GM23338 (cell line): ENCODE measurements around the gene ANKHD1. TPM values are rescaled to one million over a fixed set of nuclear protein-coding genes. Genes with fewer than 3 reads are reported as not detected.

Experiments
- ATAC-seq: fragments of 200-7000 bp; cut with Tn5 transposase; 3 replicates; pipeline ENCODE4 v1.9.1; 2020
- DNase-seq: peaks from one replicate; pipeline ENCODE4 v3.0.0-alpha.2; 2015; ENCODE audit warnings: low spot score
- H2AFZ ChIP-seq: fragments of 200-600 bp; sonication (generic); 2 replicates; pipeline ENCODE4 v1.8.0; 2016; ENCODE audit warnings: antibody characterized with exemption, mild to moderate bottlenecking, moderate library complexity
- H3F3A ChIP-seq: fragments of 200-600 bp; sonication (generic); replicated peaks from 2 replicates; pipeline ENCODE4 v1.8.0; 2017; ENCODE audit warnings: antibody characterized with exemption, mixed run types, low read depth
- H3K27ac ChIP-seq: fragments of 200-600 bp; sonication (generic); 2 replicates; pipeline ENCODE4 v1.6.1; 2016; ENCODE audit warnings: low read depth
- H3K27me3 ChIP-seq: fragments of 200-600 bp; sonication (generic); 2 replicates; pipeline ENCODE4 v1.8.0; 2016; ENCODE audit warnings: mild to moderate bottlenecking, mixed run types, moderate library complexity; ENCODE audit not compliant: insufficient read depth
- H3K36me3 ChIP-seq: fragments of 200-600 bp; sonication (generic); 2 replicates; pipeline ENCODE4 v1.8.0; 2016; ENCODE audit warnings: mild to moderate bottlenecking; ENCODE audit not compliant: insufficient read depth
- H3K4me1 ChIP-seq: fragments of 200-600 bp; sonication (generic); 2 replicates; pipeline ENCODE4 v1.8.0; 2016; ENCODE audit warnings: mild to moderate bottlenecking, moderate library complexity; ENCODE audit not compliant: insufficient read depth
- H3K4me2 ChIP-seq: fragments of 200-600 bp; sonication (generic); 2 replicates; pipeline ENCODE4 v1.7.1; 2017; ENCODE audit warnings: mixed run types
- H3K4me3 ChIP-seq: fragments of 200-600 bp; sonication (generic); 2 replicates; pipeline ENCODE4 v1.6.1; 2016; ENCODE audit warnings: mixed run types
- H3K79me2 ChIP-seq: fragments of 200-600 bp; sonication (generic); replicated peaks from 2 replicates; pipeline ENCODE4 v1.8.0; 2017; ENCODE audit warnings: mild to moderate bottlenecking; ENCODE audit not compliant: insufficient read depth
- H3K9me2 ChIP-seq: fragments of 200-600 bp; sonication (generic); 2 replicates; pipeline ENCODE4 v1.8.0; 2017; ENCODE audit not compliant: insufficient read depth
- H4K20me1 ChIP-seq: fragments of 200-600 bp; sonication (generic); replicated peaks from 2 replicates; pipeline ENCODE4 v1.8.0; 2017; ENCODE audit warnings: mild to moderate bottlenecking; ENCODE audit not compliant: insufficient read depth
- H3K27ac Mint-ChIP-seq: 2 replicates; pipeline ENCODE4 v1.8.0; 2020; ENCODE audit warnings: inconsistent platforms, mild to moderate bottlenecking, moderate library complexity, mixed read lengths
- H3K27me3 Mint-ChIP-seq: 3 replicates; pipeline ENCODE4 v1.8.0; 2022; ENCODE audit warnings: low read depth, mild to moderate bottlenecking, moderate library complexity, mixed read lengths, inconsistent platforms; ENCODE audit not compliant: insufficient read depth, poor library complexity
- H3K36me3 Mint-ChIP-seq: 3 replicates; pipeline ENCODE4 v1.8.0; 2021; ENCODE audit warnings: low read depth, mild to moderate bottlenecking, inconsistent platforms, moderate library complexity, mixed read lengths
- H3K4me1 Mint-ChIP-seq: 3 replicates; pipeline ENCODE4 v1.8.0; 2020; ENCODE audit warnings: mild to moderate bottlenecking, inconsistent platforms, mixed read lengths
- H3K4me3 Mint-ChIP-seq: 3 replicates; pipeline ENCODE4 v1.8.0; 2021; ENCODE audit warnings: moderate library complexity, mild to moderate bottlenecking, inconsistent platforms, mixed read lengths
- H3K9me3 Mint-ChIP-seq: 3 replicates; pipeline ENCODE4 v1.8.0; 2020; ENCODE audit warnings: moderate library complexity, mild to moderate bottlenecking, inconsistent platforms, mixed read lengths
- CREB1 ChIP-seq: fragments of 250-450 bp; sonication (Bioruptor Pico); IDR thresholded peaks from 2 replicates; pipeline ENCODE4 v1.5.0; 2020; ENCODE audit warnings: low read depth, mild to moderate bottlenecking, moderate library complexity
- CTCF ChIP-seq, 2 experiments: fragments of 200-600 bp in 1 of 2; sonication (generic) in 1 of 2; conservative IDR thresholded peaks; 2 replicates each; pipeline versions ENCODE4 v1.5.1 to v1.6.1; 2016 to 2017; ENCODE audit warnings: antibody characterized with exemption in 2 of 2, low read depth in 2 of 2, mild to moderate bottlenecking in 2 of 2, moderate library complexity in 1 of 2
- ETS1 ChIP-seq: IDR thresholded peaks from 2 replicates; pipeline ENCODE4 v1.6.1; 2016; ENCODE audit warnings: antibody characterized with exemption
- EZH2 ChIP-seq: fragments of 200-600 bp; sonication (generic); IDR thresholded peaks from one replicate; pipeline ENCODE4 v1.8.0; 2017; ENCODE audit warnings: antibody characterized with exemption, mild to moderate bottlenecking, low read depth; ENCODE audit not compliant: unreplicated experiment
- EZH2phosphoT487 ChIP-seq: fragments of 200-600 bp; sonication (generic); IDR thresholded peaks from one replicate; pipeline ENCODE4 v1.8.1; 2018; ENCODE audit warnings: antibody characterized with exemption; ENCODE audit not compliant: unreplicated experiment
- JUNB ChIP-seq: IDR thresholded peaks from one replicate; pipeline ENCODE4 v1.6.1; 2016; ENCODE audit warnings: antibody characterized with exemption; ENCODE audit not compliant: unreplicated experiment
- NANOG ChIP-seq: IDR thresholded peaks from 2 replicates; pipeline ENCODE4 v1.6.1; 2016; ENCODE audit warnings: antibody characterized with exemption, borderline replicate concordance
- POLR2AphosphoS5 ChIP-seq: IDR thresholded peaks from 2 replicates; pipeline ENCODE4 v1.6.1; 2016; ENCODE audit warnings: antibody characterized with exemption, low read depth
- REST ChIP-seq: IDR thresholded peaks from one replicate; pipeline ENCODE4 v1.6.1; 2018; ENCODE audit warnings: antibody characterized with exemption; ENCODE audit not compliant: unreplicated experiment
- STAT1 ChIP-seq: IDR thresholded peaks from one replicate; pipeline ENCODE4 v1.6.1; 2016; ENCODE audit warnings: antibody characterized with exemption; ENCODE audit not compliant: unreplicated experiment
- ZNF114 ChIP-seq: fragments of 250-450 bp; sonication (Bioruptor Pico); IDR thresholded peaks from 2 replicates; pipeline ENCODE4 v1.5.0; 2020; ENCODE audit warnings: mild to moderate bottlenecking, moderate library complexity
- ZNF331 ChIP-seq: fragments of 250-450 bp; sonication (Bioruptor Pico); IDR thresholded peaks from 2 replicates; pipeline ENCODE4 v1.5.0; 2020; ENCODE audit warnings: low read depth, mild to moderate bottlenecking, moderate library complexity
- polyA plus RNA-seq: library from polyadenylated mRNA; unstranded; fragments of >200 nt; fragmentation: Nextera tagmentation; extraction: Ambion mirVana; gene quantifications from 2 replicates; pipeline ENCODE4 v1.2.1, GENCODE V29; 2016
- total RNA-seq: library from RNA; depleted of rRNA; stranded (reverse); fragments of >200 nt; shearing (Covaris generic); gene quantifications from 2 replicates; pipeline ENCODE4 v1.2.3, GENCODE V29; 2014

ANKHD1 gene
- total and polyA plus RNA-seq, 2 experiments from 2014 or later, result 73.0 to 119 TPM

- H2AFZ ChIP-seq, result no peak overlapping the region
- peaks cover 9% of the 10 kb centered on the region for H3K27me3 Mint-ChIP-seq
- no peaks in the 10 kb centered on the region; the same call in none of the 2 replicates for H4K20me1 ChIP-seq
- no peak for DNase-seq
- H3K4me1 Mint-ChIP-seq, result peaks cover 11% of the 10 kb centered on the region; the same call in 2 of the 3 replicates
- no peaks in the 10 kb centered on the region for H3K79me2 ChIP-seq
- H3K36me3 Mint-ChIP-seq, result peaks cover 55% of the 10 kb centered on the region
- H3K27ac Mint-ChIP-seq, result no peak overlapping the region
- H3K4me3 ChIP-seq, result no peak overlapping the region
- H3F3A ChIP-seq, result peaks cover 11% of the 10 kb centered on the region
- H3K9me2 ChIP-seq, result no peaks in the 10 kb centered on the region
- TF ChIP-seq ZNF114 (CRISPR knock-in tag), result no peak
- no peak for TF ChIP-seq STAT1
- no peak for TF ChIP-seq EZH2
- no peak for TF ChIP-seq REST
- no peak for TF ChIP-seq JUNB
- H3K27ac ChIP-seq, result no peak overlapping the region
- peaks cover 13% of the 10 kb centered on the region; the same call in 1 of the 2 replicates for H3K4me1 ChIP-seq
- ATAC-seq, result no peak
- no peak overlapping the region for H3K4me3 Mint-ChIP-seq
- no peaks in the 10 kb centered on the region for H3K9me3 Mint-ChIP-seq
- peaks cover 39% of the 10 kb centered on the region; the same call in 1 of the 2 replicates for H3K36me3 ChIP-seq
- no peak overlapping the region for H3K4me2 ChIP-seq
- H3K27me3 ChIP-seq, result no peaks in the 10 kb centered on the region
These were observed 141.3 kb downstream of the ANKHD1 start for GRCh38 chr5:140542972-140543371.

GRCh38 chr5:140544986-140545385 is 143.4 kb downstream of the ANKHD1 start:
- Histone ChIP-seq H3K4me1 (peaks cover 26% of the 10 kb centered on the region), H3K4me3 (no peak overlapping the region), H2AFZ (no peak overlapping the region), H3K27ac (no peak overlapping the region), H4K20me1 (peaks cover 2% of the 10 kb centered on the region), H3F3A (peaks cover 17% of the 10 kb centered on the region), H3K9me2 (no peaks in the 10 kb centered on the region), H3K36me3 (peaks cover 32% of the 10 kb centered on the region), H3K27me3 (no peaks in the 10 kb centered on the region), H3K79me2 (no peaks in the 10 kb centered on the region), H3K4me2 (no peak overlapping the region)
- DNase-seq (no peak), ATAC-seq (no peak)
- H3K9me3 Mint-ChIP-seq, result no peaks in the 10 kb centered on the region
- H3K4me3 Mint-ChIP-seq, result no peak overlapping the region
- H3K27me3 Mint-ChIP-seq, result peaks cover 17% of the 10 kb centered on the region
- H3K4me1 Mint-ChIP-seq, result peaks cover 24% of the 10 kb centered on the region
- H3K36me3 Mint-ChIP-seq, result peaks cover 55% of the 10 kb centered on the region
- H3K27ac Mint-ChIP-seq, result no peak overlapping the region
- no peak for TF ChIP-seq ZNF331 (CRISPR knock-in tag)
- no peak for TF ChIP-seq CTCF (conservative IDR thresholded peaks at IDR 0.05; ENCODE audit: low read depth in 2 of 2)
- no peak for TF ChIP-seq CREB1 (CRISPR knock-in tag)
- no peak for TF ChIP-seq REST
- no peak for TF ChIP-seq EZH2phosphoT487
- no peak for TF ChIP-seq ZNF114 (CRISPR knock-in tag)
- TF ChIP-seq NANOG, result no peak
- TF ChIP-seq EZH2, result no peak
- no peak for TF ChIP-seq JUNB
- no peak for TF ChIP-seq ETS1
- no peak for TF ChIP-seq STAT1
- no peak for TF ChIP-seq POLR2AphosphoS5
